Adrenal gland (tissue), 5 donors: ENCODE results near the gene NVL.

Source experiments
- CTCF ChIP-seq, 6 experiments: fragments of 450-650 bp in 4 of 6; fragments of 200-600 bp in 2 of 6; sonication (generic) in 1 of 6; IDR thresholded peaks; 1 replicate in 5 of 6; 2 replicates in 1 of 6; pipeline versions ENCODE4 v1.5.1 to v1.8.0; 2016 to 2021; ENCODE audit warnings: antibody characterized with exemption in 6 of 6, mild to moderate bottlenecking in 2 of 6, moderate library complexity in 1 of 6
- POLR2A ChIP-seq, 2 donors: fragments of 450-650 bp; IDR thresholded peaks; one replicate each; pipeline ENCODE4 v1.6.1; 2017; ENCODE audit warnings: antibody characterized with exemption in 2 of 2, mild to moderate bottlenecking in 2 of 2, moderate library complexity in 1 of 2
- donor health status: DM: no; HTN: no; CAD: no.

DNA sequence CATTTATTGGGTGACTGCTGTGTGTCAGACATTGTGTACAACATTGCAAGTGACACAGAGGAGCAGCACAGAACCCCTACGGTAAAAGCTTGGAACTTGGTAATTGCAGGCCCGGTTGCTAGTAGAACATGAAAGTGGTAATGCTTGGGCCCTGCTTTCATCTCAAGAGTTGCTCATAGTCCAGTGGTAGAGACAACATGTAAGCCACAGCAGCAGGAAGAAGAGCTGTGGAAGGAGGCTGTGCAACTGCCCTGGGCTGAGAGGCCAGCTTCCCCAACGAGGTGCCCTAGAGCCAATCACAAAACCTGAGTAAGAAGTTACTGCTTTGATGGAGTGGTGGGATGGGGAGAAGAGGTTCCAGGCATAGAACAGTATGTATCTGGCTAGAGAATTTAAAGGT, 45.1 kb upstream of the NVL start:
- TF ChIP-seq CTCF (IDR thresholded peaks at IDR 0.05) (no peak), POLR2A (IDR thresholded peaks at IDR 0.05) (no peak)
